Stimulated activated CD8-positive, alpha-beta memory T cell treated with anti-CD3 and anti-CD28 coated beads, Interleukin-12 subunit alpha, Interleukin-12 subunit beta, amount 100 ng/mL, for 1 hour (primary cell): ENCODE results near the gene PLEKHA5.

Source experiments
- DNase-seq: peaks from one replicate; pipeline ENCODE4 v3.0.0-alpha.2; 2020; ENCODE audit warnings: low read depth

PLEKHA5 gene

GRCh38 chr12:19130224-19131024 is 891 bp downstream of the PLEKHA5 start:
- no peak for DNase-seq

DNA sequence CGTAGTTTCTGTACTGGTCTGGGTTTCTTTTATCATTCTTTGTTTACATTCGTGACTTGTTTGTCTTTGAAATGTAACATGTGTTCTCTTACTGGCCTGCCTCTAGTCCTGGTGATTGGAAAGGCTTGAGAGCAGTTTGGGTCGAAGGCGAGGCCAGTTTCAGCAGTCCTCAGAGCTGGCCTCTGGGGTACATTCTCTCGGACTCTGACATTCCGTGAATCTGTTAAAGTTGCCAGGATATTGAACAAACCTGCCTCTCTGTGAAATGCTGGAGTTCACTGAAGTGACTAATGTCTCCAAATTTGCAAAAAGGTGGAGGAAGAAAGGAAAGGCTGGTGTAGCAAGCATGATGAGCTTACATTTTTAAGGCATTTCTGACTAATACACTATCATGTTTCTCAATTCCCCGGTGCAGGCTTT is 1.5 kb downstream of the PLEKHA5 start:
- DNase-seq, result no peak

DNA sequence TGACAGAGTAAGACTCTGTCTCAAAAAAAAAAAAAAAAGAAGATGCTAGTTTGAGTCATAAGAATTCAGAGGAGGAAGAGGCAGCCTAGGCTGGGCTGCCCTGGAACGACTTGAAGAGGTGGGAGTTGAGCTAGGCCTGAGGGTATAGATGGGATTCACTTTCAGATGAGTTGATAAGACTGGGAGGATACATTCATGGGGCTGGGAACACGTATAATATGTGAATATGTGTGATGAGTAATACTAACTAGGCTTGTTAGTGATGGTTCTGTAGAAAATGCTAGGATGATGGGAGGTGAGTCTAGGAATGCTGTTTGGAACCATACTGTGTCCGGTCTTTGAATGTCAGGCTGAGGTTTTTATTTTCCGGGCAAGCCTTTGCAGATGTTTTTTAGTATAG is 9.0 kb downstream of the PLEKHA5 start:
- DNase-seq, result no peak

DNA sequence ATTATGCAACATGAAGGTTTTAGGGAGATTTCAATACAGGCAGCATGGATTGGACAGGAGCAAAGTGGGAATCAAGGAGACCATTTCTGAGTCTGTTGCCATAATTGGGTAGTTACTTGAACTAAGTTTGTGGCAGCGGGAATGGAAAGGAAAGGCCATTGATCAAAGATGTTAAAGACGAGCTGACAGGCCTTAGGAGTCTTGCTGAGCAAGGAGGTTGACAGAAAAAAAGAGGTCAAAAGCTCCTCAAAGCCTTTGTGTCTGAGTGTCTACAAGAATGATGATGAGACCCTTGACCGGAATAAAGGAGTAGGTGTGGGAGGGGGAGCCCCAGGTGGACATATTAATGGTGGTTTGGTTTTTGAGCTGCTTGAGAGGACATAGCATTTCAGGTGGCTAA is 9.4 kb downstream of the PLEKHA5 start:
- no peak for DNase-seq

GRCh38 chr12:19139615-19140194 is 10.2 kb downstream of the PLEKHA5 start:
- no peak for DNase-seq

DNA sequence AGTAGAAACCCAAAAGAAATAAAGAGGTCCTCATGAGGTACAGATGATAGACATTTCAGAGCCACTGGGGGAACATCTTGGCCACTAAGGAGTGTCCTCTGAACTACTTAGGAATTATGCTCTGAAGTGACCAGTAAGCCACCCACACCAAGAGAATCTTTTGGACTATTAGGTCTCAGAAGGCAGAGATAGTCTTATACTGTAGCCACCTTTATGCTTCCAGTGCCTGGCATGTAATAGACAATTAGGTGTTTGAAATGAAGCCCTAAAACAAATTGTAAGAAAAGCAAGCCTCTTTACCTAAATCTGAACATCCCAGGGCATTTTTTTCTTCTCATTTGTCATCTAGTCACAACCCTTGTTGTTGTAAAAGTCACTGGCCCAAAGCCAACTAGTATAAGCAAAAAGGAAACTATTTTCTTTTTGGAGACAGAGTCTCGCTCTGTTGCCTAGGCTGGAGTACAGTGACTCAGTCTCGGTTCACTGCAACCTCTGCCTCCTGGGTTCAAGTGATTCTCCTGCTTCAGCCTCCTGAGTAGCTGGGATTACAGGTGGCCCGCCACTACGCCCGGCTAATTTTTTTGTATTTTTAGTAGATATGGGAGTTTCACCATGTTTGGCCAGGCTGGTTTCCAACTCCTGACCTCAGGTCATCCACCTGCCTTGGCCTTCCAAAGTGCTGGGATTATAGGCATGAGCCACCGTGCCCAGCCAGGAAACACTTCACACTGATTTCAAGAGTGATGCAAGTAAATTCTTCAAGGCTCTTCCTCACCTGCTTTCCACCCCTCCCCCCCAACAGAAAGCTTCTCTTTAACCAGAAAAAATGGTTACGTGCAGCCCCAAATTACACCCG is 11.1 kb downstream of the PLEKHA5 start:
- DNase-seq, result no peak

- DNase-seq, result no peak
Measured at GRCh38 chr12:19142499-19142898, 13.0 kb downstream of the PLEKHA5 start.

GRCh38 chr12:19144287-19144686 is 14.8 kb downstream of the PLEKHA5 start:
- no peak for DNase-seq

DNA sequence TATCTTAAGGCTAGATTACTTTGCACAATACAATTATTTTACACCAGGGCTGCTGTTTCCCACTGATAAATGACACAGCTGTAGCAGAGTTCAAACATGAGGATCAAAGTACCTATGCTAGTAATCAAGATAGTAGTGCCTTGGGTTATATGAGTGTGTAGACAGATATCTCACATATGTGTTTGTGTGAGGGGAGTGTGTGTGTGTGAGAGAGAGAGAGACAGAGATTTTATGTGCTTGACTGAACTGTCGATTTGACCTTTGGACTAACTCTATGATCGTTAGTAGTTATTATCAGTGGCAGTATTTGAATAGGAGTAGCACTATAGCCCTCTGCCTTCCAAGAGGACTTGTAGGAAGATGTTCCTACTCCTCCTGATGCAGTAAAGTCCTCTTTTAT is 15.5 kb downstream of the PLEKHA5 start:
- DNase-seq, result no peak

GRCh38 chr12:19148860-19149259 is 19.3 kb downstream of the PLEKHA5 start:
- DNase-seq, result no peak

DNA sequence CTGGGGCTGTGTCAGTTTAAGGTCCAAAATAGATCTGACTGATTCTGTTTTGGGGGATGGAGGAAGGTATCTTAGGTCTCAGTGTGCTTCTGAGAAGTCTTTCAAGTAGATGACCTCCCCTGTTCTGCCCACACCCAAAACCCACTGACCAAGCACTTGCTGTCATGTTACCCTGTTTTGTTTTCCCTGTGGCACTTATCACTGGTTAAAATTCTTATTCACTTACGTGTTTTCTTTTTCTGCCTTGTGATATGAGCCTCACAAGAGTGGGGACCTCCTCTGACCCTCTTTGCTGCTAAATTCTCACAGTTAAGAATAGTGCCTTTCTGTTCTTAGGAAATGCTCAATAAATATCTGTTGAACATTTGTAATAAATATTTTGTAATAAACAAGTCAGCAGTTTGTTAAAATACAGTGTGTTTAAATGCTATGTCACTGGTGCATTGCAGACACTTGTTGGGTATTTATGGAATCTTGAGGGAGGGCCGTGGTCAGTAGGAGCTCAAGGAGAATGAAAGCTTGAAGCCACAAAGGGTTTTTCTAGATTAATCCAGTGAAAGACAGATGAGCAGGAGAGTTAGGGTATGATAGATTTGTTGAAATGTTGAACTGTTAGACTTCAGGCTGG is 20.9 kb downstream of the PLEKHA5 start:
- DNase-seq, result no peak

- no peak for DNase-seq
Measured at GRCh38 chr12:19151298-19151697, 21.8 kb downstream of the PLEKHA5 start.

DNA sequence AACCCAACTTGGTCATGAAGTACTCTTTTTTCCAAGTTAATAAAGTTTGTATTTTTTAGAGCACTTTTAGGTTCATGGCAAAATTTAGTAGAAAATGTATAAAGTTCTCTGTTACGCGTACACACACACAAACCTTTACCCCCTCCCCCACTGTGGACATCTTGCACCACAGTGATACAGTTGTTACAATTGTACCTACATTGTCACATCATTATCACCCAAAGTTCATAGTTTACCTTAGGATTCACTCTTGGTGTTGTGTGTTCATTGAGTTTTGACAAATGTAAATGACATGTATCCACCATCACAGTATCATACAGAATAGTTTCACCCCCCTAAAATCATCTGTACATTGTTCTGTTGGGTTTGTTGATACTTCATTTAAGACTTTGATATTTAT is 23.9 kb downstream of the PLEKHA5 start:
- DNase-seq, result no peak

DNA sequence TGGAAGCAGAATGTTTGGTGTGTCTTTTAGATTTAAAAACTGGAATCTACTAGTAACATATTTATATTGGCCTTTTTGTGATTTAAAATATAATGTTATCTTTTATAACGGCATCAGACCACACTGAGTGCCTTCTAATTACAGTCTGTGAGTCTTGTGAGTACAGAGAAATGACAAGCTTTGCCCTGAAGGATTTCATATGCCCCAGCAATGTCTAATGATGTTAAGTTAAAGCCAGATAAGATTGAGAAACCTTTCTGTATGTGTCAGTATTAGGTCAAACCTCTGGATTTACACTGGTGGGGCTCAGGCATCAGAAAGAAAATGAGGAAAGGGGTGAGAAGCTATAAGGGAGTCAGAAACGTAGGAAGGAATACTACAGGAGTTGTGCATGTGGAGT is 25.2 kb downstream of the PLEKHA5 start:
- no peak for DNase-seq

DNA sequence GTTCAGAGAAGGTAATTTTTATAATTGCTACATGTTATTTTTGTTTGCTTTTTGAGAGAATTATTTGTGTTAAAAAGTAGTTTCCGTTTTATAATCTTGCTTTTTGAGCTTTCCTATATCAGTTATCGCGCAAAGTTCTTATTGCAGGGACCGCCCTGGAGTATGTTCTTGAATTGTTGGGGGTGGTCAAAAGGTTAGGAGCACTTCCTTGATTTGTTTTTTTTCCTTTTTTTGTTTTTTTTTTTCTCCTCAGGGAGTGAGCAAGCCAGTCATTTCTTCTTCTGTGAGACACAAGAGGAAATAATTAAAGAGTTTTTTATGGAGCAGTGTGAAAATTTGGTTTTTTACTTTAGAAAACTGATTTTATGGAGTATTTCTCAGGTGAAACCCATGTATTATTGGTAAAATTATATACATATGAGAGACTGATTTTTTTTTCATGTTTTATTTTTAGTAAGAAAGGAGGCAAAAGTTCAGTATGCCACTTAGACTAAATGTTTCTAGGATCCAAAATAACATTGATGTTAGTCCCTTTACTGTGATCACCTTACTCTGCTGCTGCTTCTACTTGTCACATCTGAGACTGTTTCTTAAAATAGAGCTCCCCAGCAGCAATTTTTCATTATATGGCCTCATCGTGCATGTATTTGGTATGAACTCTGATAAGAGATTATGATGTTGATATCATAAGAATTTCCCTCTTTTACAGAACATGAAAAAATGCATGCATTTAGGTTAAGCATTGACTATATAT is 26.6 kb downstream of the PLEKHA5 start:
- DNase-seq, result no peak

- no peak for DNase-seq
Measured at GRCh38 chr12:19158923-19159322, 29.4 kb downstream of the PLEKHA5 start.

DNA sequence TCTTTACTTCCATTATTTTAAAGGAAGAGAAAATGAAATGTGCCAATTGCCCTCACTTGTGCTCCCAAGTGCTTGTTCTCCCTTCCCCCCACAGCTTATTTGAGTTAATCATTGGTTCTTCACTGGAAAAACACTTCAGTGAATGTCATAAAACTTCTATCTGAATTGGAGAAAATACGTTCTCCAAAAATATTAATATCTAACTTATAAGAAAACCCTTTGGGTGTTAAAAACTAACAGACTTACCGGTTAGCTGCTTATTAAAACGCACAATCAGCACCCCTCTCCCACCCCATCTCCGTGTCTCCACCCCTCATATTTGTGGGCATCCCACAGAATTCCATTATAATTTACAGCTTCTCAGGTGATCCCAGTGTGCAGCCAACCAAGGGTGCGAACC is 31.7 kb downstream of the PLEKHA5 start:
- DNase-seq, result no peak

DNA sequence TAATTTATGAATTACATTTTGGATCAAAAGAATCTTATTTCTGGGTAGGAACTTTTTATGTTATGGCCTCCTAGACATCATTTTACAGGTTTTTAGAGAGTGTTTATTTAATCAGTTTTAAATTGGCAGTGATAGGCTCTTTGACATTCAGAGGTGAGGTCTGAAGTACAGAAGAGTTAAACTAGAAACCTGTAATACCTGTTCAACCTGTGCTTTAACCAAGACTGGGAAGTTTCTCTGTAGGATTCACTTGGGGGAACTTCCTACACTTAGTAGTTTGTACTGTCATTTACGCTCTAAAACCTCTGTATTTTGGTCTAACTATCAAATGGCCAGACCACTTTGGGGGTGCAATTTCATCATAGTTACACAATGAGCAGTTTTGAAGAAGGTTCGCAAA is 35.9 kb downstream of the PLEKHA5 start:
- no peak for DNase-seq

DNA sequence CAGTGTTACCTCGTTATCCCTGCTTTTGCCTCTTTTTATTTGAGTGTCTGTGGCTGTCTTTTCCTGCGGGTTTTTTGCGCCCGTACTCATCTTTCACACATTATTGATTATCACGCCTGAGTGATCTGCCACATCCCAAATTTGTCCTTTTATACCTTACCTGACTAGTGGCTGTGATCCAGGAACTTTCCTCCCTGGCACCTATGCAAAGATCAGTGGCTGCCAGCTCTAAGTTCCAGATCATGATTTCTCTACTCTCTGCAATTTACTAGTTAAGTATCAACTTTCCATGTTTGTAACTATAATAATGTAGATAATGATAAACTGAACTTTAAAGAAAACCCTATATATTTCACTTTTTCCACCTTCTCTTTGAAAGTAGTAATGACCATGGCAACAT is 36.9 kb downstream of the PLEKHA5 start:
- DNase-seq, result no peak

DNA sequence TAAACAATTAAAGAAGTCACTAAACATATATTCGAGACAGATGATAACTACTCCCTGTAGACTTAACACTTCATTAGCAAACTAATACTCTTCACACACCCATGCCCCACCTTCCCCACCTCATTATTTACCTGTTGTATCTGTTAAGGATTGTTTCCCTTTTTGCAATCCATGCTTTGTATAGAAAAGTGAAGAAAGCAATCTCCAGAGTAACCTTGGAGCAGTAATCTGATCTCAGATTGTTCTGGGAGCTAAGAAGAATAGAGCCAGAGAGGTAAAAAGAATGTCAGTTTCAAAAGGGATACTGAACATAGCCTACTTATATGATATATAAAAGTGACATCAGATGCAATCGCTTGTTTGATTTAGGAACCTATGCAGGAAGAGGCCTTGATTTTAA is 37.4 kb downstream of the PLEKHA5 start:
- no peak for DNase-seq

GRCh38 chr12:19167708-19168107 is 38.2 kb downstream of the PLEKHA5 start:
- DNase-seq, result no peak

- DNase-seq, result no peak
Measured at GRCh38 chr12:19168644-19169043, 39.1 kb downstream of the PLEKHA5 start.
